ENCODE data around the gene FAM131B.

Gene FAM131B

GRCh38 chr7:143373255-143373794 lies 10.8 kb upstream of the FAM131B start:
- TF ChIP-seq CTCF (IDR thresholded peaks at IDR 0.05; ENCODE audit: low read length, missing control alignments), result no peak
- no peak overlapping the region for H3K4me3 ChIP-seq (replicated peaks; ENCODE audit: low read depth, low read length)
- DNase-seq (ENCODE audit: low read depth), result no peak

- peak; percentile 55 for DNase-seq (ENCODE audit: low read depth)
- no peak overlapping the region for H3K4me3 ChIP-seq (replicated peaks; ENCODE audit: low read depth, low read length)
- no peak for TF ChIP-seq CTCF (IDR thresholded peaks at IDR 0.05; ENCODE audit: low read length, missing control alignments)
Observed at GRCh38 chr7:143372070-143372469, 9.6 kb upstream of the FAM131B start.

GRCh38 chr7:143369678-143370651 lies 7.5 kb upstream of the FAM131B start:
- H3K4me3 ChIP-seq (replicated peaks; ENCODE audit: low read depth, low read length), result no peak overlapping the region
- DNase-seq (ENCODE audit: low read depth), result no peak
- TF ChIP-seq CTCF (IDR thresholded peaks at IDR 0.05; ENCODE audit: low read length, missing control alignments), result no peak

GRCh38 chr7:143368387-143368786 lies 5.9 kb upstream of the FAM131B start:
- TF ChIP-seq CTCF (IDR thresholded peaks at IDR 0.05; ENCODE audit: low read length, missing control alignments), result no peak
- DNase-seq (ENCODE audit: low read depth), result no peak

GRCh38 chr7:143367972-143368371 lies 5.5 kb upstream of the FAM131B start:
- DNase-seq (ENCODE audit: low read depth), result no peak
- TF ChIP-seq CTCF (IDR thresholded peaks at IDR 0.05; ENCODE audit: low read length, missing control alignments), result no peak
- H3K4me3 ChIP-seq (replicated peaks; ENCODE audit: low read depth, low read length), result no peak overlapping the region

More at GRCh38 chr7:143368387-143368786, 5.9 kb upstream of the FAM131B start:
- H3K4me3 ChIP-seq (replicated peaks; ENCODE audit: low read depth, low read length), result no peak overlapping the region

GRCh38 chr7:143363016-143363937 lies 764 bp upstream of the FAM131B start:
- H3K4me3 ChIP-seq (replicated peaks; ENCODE audit: low read depth, low read length), result no peak overlapping the region
- no peak for TF ChIP-seq CTCF (IDR thresholded peaks at IDR 0.05; ENCODE audit: low read length, missing control alignments)
- no peak for DNase-seq (ENCODE audit: low read depth)

Measured in fibroblast of pulmonary artery (primary cell).